NCI-H1092 treated with DMSO at 0.1 percent for 48 hours (cell line): ENCODE data around the gene TMPRSS13.
A peak's percentile ranks its signal among the peaks of the same experiment; 100 is the strongest.

Source experiments
- DNase-seq: peaks from one replicate; lab custom pipeline; 2025; lab: John Stamatoyannopoulos, UW

TMPRSS13 gene

DNA sequence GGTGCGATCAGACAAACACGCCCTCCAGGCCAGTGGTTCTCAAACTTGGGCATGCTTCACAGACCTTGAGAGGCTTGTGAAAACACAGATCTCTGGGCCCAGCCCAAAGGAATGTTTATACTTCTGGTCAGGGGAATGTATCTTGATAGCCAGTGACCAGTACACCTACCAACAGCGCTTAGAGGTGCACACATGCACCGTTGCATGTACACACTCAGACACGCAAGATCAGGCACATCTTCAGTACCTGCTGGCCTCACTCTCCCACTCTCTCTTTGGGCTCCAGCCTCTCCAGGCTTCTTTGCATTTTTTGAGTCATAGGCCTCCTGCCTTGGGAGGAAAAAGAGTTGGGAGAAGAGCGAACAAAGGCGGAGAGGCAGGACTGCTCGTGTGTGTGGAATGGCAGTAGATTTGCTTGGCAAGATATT is 41.0 kb downstream of the TMPRSS13 start:
- DNase-seq, result no peak

GRCh38 chr11:117887431-117888138 is 41.6 kb downstream of the TMPRSS13 start:
- no peak for DNase-seq

DNA sequence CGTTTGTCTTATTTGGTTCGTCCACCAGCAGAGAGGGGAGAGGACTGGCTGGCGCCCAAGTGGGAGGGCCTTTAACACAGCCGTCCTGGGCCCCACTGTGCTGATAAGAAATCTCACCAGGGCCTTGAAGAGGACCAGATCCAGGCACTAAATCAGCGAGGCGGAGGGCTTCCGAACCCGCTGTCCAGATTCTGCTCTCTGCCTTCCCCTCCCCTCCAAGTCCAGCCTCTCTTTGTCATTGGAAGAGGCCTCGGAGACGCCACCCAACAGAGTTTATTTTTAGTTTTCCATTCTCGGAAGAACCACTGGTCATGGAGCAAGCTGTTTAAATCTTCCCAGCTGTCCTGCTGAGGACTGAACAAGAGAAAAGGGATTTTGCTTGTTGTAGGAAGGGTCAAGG is 43.4 kb downstream of the TMPRSS13 start:
- DNase-seq, result no peak

- no peak for DNase-seq
Observed at GRCh38 chr11:117884994-117885393, 44.2 kb downstream of the TMPRSS13 start.

DNA sequence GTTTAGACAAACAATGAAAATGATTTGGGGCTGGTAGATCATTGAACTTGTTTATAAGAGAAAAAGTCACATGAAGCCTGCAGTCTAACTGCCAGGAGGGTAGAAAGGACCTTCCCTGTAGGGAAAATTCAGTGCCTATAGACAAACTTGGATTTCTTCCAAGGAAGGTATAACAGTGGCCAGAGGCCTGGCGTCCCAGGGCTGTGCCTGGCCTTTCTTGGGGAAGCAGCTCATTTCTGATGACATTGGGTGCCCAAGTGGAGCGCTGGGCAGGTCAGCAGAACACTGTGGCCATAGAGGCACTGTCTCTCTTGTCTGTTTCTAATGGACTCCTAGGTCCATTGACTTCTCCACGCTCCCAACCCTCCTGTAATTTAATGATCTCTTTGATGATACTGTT is 46.1 kb downstream of the TMPRSS13 start:
- DNase-seq, result no peak

DNA sequence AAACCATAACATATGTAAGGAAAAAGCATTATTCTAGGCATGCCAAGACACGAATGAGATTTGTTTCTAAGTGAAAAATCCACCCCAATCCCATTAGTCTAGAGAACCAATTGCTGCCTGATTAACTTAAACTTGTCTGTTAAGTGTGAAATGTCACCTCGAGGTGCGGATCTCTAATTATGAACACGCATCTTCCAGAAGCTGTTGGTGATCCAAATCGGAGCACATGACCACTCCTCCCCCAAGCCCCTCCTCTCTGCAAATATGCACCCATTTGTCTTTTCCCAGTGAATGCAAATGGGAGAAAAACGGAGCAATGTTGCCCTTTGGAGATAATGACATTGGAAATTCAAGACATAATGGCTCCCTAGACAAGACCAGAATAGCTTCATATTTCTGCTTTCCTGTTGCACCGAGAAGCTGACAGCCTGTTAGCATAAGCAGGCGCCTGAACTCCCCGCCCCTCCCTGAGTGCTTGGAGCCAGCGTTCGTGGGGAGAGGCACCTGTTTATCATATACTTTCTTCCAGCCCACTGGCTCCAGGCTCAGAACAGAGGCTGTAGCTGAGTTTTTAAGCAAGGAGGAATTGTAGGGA is 46.8 kb downstream of the TMPRSS13 start:
- DNase-seq, result peak; percentile 13

DNA sequence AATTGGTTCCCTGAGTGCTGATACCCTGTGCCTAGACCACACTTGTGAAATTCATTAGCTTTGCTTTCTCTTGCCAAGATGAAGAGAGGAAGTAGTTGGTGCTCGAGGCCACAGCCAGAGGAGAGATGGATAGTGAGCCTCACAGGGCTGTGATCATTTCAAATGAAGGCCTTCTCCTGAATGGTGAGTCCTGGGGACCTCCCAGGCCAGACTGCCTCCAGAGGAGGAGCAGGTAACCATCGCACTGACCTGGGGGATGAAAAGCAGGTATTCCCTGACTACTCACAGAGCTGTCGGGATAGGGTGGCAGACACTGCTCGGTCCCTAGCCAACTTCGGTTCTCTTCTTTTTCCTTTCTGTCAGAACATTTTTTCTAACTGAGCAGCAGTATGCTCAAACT is 48.0 kb downstream of the TMPRSS13 start:
- DNase-seq, result no peak

DNA sequence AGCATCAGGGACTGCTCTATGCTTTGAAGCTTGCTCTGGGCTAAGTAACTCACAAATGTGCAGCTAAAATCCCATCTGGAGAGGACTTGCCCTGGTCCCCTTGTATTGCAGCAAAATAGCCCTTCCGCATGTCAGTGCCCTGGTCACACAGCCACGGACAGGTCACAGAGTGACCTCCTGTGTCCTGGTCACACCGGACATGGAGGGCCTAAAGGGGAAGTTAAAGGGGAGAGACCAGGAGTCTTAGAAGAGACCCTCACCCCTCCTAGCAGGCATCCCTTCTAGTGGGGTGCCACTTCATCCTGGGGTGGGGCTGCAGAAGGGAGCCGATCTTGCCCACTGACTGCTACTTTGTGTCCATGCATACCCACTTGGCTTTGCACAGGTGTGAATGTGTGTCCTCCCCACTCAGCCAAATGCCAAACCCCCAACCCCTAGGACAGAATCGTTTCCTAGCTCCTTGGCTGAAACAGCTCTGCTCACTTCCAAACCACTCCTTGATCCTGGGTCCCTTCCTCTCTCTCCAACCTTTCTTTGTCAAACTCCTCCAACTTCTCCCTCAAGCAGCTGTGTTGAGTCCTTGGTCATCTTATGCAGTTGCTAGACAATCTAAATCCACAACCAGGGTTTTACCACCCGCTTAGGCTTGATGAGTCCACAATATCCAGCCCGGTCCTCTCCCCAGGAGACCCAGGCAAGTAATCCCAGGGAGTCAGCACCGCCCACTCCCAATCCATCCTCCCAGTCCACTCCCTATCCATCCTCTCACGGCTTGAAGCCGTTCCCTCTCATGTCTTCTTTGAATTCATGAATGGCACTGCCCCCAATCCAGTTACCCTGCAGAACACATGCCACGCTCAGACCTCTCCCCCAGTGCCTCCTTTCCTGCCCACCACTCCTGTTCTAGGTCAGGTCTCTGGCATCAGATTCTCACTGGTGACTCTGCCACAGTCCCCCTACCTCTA is 49.4 kb downstream of the TMPRSS13 start:
- no peak for DNase-seq

DNA sequence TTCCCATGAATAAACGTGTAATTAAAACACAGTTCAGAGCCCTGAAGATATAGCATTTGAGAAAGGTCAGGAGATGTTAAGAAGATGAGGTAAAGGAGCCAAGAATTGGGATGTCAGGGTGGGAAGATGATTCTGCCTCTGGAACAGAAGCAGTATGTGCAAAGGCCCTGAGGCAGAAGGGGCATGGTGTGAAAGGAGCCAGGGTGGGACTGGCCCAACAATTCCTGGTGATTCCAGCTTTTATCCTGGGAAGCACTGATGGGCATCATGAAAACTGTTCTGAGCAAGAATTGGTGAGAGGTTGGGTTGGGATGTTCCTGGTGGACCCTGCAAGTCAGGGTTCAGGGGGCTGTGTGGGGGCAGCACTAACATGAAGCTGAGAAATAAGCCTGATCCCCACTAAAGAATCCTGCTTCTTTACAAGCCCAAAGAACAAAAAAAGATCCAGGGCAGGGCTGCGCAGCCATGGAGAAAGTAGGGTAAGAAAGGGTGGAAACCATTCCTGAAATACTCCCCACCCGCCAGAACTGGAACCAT is 50.2 kb downstream of the TMPRSS13 start:
- no peak for DNase-seq

DNA sequence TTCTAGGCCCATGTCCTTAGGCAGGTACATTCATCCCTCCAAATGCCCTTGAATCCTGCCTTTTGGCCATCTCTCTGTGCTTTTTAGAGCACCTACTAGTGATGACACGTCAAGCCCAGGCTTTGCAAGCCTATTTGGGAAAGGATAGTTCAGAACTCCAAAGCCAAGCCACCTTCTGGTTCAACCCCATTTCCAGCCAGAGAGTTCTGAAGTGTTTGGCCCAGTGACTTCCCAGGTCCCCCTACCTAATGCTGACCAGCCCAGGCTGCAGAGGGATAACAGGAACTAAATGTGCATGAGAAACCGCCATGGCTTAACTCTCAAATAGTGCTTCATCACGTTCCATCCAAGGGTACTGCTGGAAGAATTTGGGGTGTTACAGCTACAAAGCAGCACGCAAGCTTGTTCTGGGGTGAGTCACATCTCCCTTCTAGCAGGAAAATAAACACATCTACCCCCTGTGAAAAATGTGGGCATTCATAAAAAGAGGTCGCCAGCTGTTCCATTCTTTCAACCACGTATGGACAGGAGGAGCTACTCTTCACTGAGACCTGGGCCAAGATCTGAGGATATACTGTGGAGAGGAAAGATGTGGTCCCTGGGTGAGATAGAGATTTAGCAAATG is 50.8 kb downstream of the TMPRSS13 start:
- DNase-seq, result no peak

GRCh38 chr11:117877120-117877784 is 52.0 kb downstream of the TMPRSS13 start:
- no peak for DNase-seq

DNA sequence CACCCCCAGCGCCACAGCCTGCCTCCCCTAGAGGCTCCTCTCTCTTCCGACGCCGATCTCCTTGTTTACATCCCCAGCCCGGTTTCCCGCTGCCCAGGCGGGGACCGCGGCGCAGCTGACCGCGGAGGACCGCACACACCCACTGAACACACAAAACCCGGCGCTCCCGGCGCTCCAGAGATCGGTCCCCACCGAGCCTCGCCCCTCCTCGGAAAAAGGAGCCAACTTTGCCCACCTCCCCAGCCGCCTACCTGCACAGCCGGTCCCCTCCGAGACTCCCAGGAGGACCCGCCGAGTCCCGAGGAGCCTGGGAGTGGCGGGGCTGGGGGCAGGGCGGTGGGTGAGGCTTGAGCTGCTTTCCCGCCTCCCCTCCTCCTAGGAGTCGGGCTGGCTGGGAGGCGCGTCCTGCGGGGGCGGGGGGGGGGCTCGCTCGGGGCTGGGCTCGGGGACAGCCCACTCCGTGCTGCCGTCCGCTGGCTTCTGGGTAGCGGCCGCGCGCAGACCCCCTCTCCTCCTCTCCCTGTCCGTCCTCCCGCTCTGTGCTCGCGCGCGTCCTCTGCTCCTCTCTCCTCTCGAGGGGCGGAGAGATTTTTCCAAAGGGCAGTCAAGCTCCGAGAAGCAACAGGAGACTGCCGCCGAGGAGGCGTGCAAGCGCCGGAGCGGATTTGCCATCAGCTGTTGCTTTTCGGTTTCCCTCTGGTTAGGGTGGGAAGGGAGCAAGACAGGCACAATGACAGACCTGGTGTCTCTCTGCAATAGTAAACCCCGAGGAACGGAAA is 52.7 kb downstream of the TMPRSS13 start, which contains the start of gene FXYD6:
FXYD6 (minus strand) TSS at position 318 of the 779 bp plus-strand sequence. CDS start 33,882 bp downstream, outside the sequence.
- DNase-seq, result peak; percentile 85

DNA sequence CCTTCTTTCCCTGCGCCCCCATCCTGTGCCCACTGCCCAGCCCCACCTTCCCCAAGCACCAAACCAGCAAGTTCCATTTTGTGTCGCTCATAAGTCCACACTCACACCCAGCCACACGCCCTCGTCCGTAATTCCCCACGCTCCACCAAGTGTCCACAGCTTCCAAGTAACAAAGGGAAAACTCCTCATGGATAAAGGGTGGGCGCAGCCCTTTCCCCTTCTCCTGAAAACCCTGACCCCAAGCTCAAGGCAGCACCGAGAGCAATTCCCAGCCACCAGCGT is 53.2 kb downstream of the TMPRSS13 start:
- peak; percentile 74 for DNase-seq

- peak; percentile 78 for DNase-seq
Observed at GRCh38 chr11:117875382-117876058, 53.7 kb downstream of the TMPRSS13 start.

DNA sequence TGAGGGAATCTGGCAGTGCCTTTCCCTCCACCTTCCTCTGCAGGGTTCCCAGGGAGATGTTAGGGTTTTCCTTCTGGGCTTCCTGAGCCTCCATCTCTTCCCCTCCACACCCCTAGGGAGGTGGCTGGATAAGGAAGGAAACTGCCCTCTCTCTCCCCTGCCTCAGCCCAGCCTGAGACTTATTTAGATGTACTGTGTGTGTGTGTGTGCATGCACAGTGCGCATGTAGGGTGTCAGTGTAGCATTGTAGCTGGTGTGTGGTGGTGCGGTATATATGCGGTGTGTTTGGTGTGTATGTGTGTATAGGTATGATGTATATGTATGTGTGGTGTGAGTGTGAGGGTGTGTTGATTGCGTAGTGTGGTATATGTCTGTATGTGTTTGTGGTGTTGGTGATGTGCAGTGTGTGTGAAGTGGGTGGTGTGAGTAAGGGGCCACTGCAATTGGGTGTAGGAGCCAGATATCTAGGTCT is 54.3 kb downstream of the TMPRSS13 start:
- no peak for DNase-seq

DNA sequence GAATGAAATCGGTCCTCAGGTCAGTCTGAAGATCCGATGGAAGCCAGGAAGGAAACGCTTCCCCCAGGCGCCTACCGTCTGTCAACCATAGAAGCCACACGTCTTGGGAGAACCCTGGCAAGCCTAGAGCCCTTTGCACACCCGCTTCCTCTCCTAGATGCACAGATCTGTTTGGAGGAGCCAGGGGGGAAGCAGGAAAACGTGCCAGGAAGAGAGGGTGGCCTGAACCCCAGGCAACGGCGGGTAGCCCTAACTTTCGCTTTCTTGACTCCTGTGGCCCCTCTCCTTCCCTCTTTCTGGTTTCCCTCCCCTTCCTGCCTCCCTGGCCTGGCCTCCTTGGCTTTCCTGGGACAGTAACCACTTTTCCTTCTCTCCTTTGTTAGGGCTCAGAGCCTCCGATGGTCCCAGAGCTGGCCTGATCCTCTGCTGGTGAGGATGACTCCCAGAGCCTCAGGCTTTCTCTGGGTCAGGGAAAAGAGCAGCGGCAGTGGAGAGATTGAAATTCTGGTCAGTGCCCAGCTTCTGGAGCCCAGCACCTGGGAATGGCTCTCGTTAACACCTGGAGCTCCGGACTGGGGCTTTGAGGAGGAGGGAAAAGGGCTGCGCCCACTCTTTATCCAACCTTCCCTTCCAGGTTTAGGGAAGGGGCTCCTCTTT is 54.8 kb downstream of the TMPRSS13 start:
- DNase-seq, result no peak

- DNase-seq, result no peak
Observed at GRCh38 chr11:117873828-117874125, 55.4 kb downstream of the TMPRSS13 start.

GRCh38 chr11:117872975-117873827 is 56.0 kb downstream of the TMPRSS13 start:
- DNase-seq, result no peak
